ENCODE results near the gene COG5. TPM values are rescaled to one million over a fixed set of nuclear protein-coding genes. Genes with fewer than 3 reads are reported as not detected.

The COG5 gene
- polyA plus RNA-seq, 1 of the 3 experiments (the other 2 are of a cell fraction): 21.2 TPM

- POLR2A ChIA-PET: no interaction called here
- CTCF ChIA-PET: no interaction called here
- Histone ChIP-seq H3K9ac (no peak overlapping the region), H3K27ac (ENCODE audit: low read depth in 2 of 2, low read length in 1 of 2) (no peak overlapping the region), H3K4me1 (ENCODE audit: control insufficient read depth in 1 of 2, insufficient read depth in 2 of 2, low read depth in 1 of 2, low read length in 1 of 2) (no peaks in the 10 kb centered on the region; a peak in 1 of 4 replicates), H3K27me3 (ENCODE audit: insufficient read depth) (no peaks in the 10 kb centered on the region), H3K36me3 (replicated peaks in 1 of 2; ENCODE audit: control insufficient read depth in 1 of 2, insufficient read depth in 2 of 2, low read length in 1 of 2) (peaks cover 5 to 10% of the 10 kb centered on the region in 2 experiments), H3K9me3 (no peaks in the 10 kb centered on the region), H3K4me3 (ENCODE audit: low read depth in 2 of 2, low read length in 1 of 2) (no peak overlapping the region), H3K9me2 (no peaks in the 10 kb centered on the region), H3F3A (replicated peaks; ENCODE audit: insufficient read depth) (no peaks in the 10 kb centered on the region), H4K20me1 (ENCODE audit: insufficient read depth) (no peaks in the 10 kb centered on the region), H3K79me2 (ENCODE audit: insufficient read depth) (no peaks in the 10 kb centered on the region), H2AFZ (ENCODE audit: low read depth) (no peak overlapping the region), H3K4me2 (no peak overlapping the region)
- 95% methylated on average over 1 of the region's 1 CpG for WGBS (ENCODE audit: low lambda C conversion rate)
- no peak for TF ChIP-seq TCF12 (IDR thresholded peaks at IDR 0.05)
- no peak for TF ChIP-seq MEF2A (IDR thresholded peaks at IDR 0.05; ENCODE audit: borderline replicate concordance, low read depth)
- TF ChIP-seq NFIC (IDR thresholded peaks at IDR 0.05; ENCODE audit: borderline replicate concordance): no peak
- no peak for TF ChIP-seq YY1 (IDR thresholded peaks at IDR 0.05; ENCODE audit: low read depth)
- TF ChIP-seq PBX3 (IDR thresholded peaks at IDR 0.05): no peak
- no peak for TF ChIP-seq FOXJ3 (CRISPR knock-in tag; IDR thresholded peaks at IDR 0.05)
- no peak for TF ChIP-seq JUND (IDR thresholded peaks at IDR 0.05)
- TF ChIP-seq CHD2 (IDR thresholded peaks at IDR 0.05; ENCODE audit: low read length, partially characterized antibody): no peak
- DNase-seq: no peak
Observed at GRCh38 chr7:107313355-107313754, 250.4 kb downstream of the COG5 start.

- H3K9me3 ChIP-seq: no peaks in the 10 kb centered on the region
- TF ChIP-seq FOSL2 (IDR thresholded peaks at IDR 0.05; ENCODE audit: borderline replicate concordance, low read depth) (peak; percentile 36; the same call in 1 of the 2 replicates), JUND (IDR thresholded peaks at IDR 0.05) (no peak)
- H4K20me1 ChIP-seq (ENCODE audit: insufficient read depth): no peaks in the 10 kb centered on the region
- 63% methylated on average over 4 of the region's 4 CpGs for WGBS (ENCODE audit: low lambda C conversion rate)
- H2AFZ ChIP-seq (ENCODE audit: low read depth): no peak overlapping the region
- ChIA-PET POLR2A (no interaction called here), CTCF (interaction anchor here (1.2 kb wide), 1 partner anchor 16 kb away, joined by 3 read pairs; no protein-coding TSS in a partner anchor)
- no peak overlapping the region for H3K9ac ChIP-seq
- H3K4me2 ChIP-seq: no peak overlapping the region
- no peaks in the 10 kb centered on the region for H3K27me3 ChIP-seq (ENCODE audit: insufficient read depth)
- no peaks in the 10 kb centered on the region; a peak in 1 of 4 replicates for H3K4me1 ChIP-seq (ENCODE audit: control insufficient read depth in 1 of 2, insufficient read depth in 2 of 2, low read depth in 1 of 2, low read length in 1 of 2)
- no peak overlapping the region for H3K4me3 ChIP-seq (ENCODE audit: low read depth in 2 of 2, low read length in 1 of 2)
- no peaks in the 10 kb centered on the region for H3K9me2 ChIP-seq
- H3K27ac ChIP-seq (ENCODE audit: low read depth in 2 of 2, low read length in 1 of 2): no peak overlapping the region; a peak in 1 of 4 replicates
- H3F3A ChIP-seq (replicated peaks; ENCODE audit: insufficient read depth): no peaks in the 10 kb centered on the region
- no peaks in the 10 kb centered on the region for H3K79me2 ChIP-seq (ENCODE audit: insufficient read depth)
- no peak for DNase-seq
- peaks cover 5 to 10% of the 10 kb centered on the region in 2 experiments for H3K36me3 ChIP-seq (replicated peaks in 1 of 2; ENCODE audit: control insufficient read depth in 1 of 2, insufficient read depth in 2 of 2, low read length in 1 of 2)
Observed at GRCh38 chr7:107312418-107312817, 251.3 kb downstream of the COG5 start.

GRCh38 chr7:107309296-107309695, 254.4 kb downstream of the COG5 start:
- no peak overlapping the region for H3K4me2 ChIP-seq
- no peak overlapping the region for H3K9ac ChIP-seq
- no peak overlapping the region for H3K27ac ChIP-seq (ENCODE audit: low read depth in 2 of 2, low read length in 1 of 2)
- H3K4me1 ChIP-seq (ENCODE audit: control insufficient read depth in 1 of 2, insufficient read depth in 2 of 2, low read depth in 1 of 2, low read length in 1 of 2): no peaks in the 10 kb centered on the region; a peak in 1 of 4 replicates
- DNase-seq: no peak
- POLR2A ChIA-PET: no interaction called here
- no peaks in the 10 kb centered on the region for H3K9me3 ChIP-seq
- H3K4me3 ChIP-seq (ENCODE audit: low read depth in 2 of 2, low read length in 1 of 2): no peak overlapping the region
- no peaks in the 10 kb centered on the region for H3K79me2 ChIP-seq (ENCODE audit: insufficient read depth)
- no peaks in the 10 kb centered on the region for H3F3A ChIP-seq (replicated peaks; ENCODE audit: insufficient read depth)
- no peaks in the 10 kb centered on the region for H3K9me2 ChIP-seq
- WGBS (ENCODE audit: low lambda C conversion rate): 89% methylated on average over 1 of the region's 1 CpG
- CTCF ChIA-PET: interaction anchor here (0.7 to 1.5 kb wide), 3 partner anchors 10 to 43 kb away, joined by 3 to 4 read pairs (median 3); no protein-coding TSS in a partner anchor
- H3K36me3 ChIP-seq (replicated peaks in 1 of 2; ENCODE audit: control insufficient read depth in 1 of 2, insufficient read depth in 2 of 2, low read length in 1 of 2): peaks cover 5% of the 10 kb centered on the region in 2 experiments
- H4K20me1 ChIP-seq (ENCODE audit: insufficient read depth): no peaks in the 10 kb centered on the region
- no peaks in the 10 kb centered on the region for H3K27me3 ChIP-seq (ENCODE audit: insufficient read depth)
- H2AFZ ChIP-seq (ENCODE audit: low read depth): no peak overlapping the region
- TF ChIP-seq FOSL2 (IDR thresholded peaks at IDR 0.05; ENCODE audit: borderline replicate concordance, low read depth) (no peak), REST (IDR thresholded peaks at IDR 0.05; ENCODE audit: low read depth, low read length) (no peak), MXI1 (IDR thresholded peaks at IDR 0.05; ENCODE audit: low read depth, low read length) (no peak), YY1 (IDR thresholded peaks at IDR 0.05; ENCODE audit: low read depth) (no peak), RXRA (IDR thresholded peaks at IDR 0.05; ENCODE audit: borderline replicate concordance, low read depth) (no peak), RFX5 (IDR thresholded peaks at IDR 0.05; ENCODE audit: low read length) (no peak), RCOR1 (IDR thresholded peaks at IDR 0.05; ENCODE audit: low read length) (no peak), GATA2 (CRISPR knock-in tag; IDR thresholded peaks at IDR 0.05) (no peak), USF1 (IDR thresholded peaks at IDR 0.05; ENCODE audit: borderline replicate concordance, low read depth) (no peak), CHD2 (IDR thresholded peaks at IDR 0.05; ENCODE audit: low read length, partially characterized antibody) (no peak)

Measured in SK-N-SH (cell line).